WERI-Rb-1 (cell line): ENCODE results near the gene GRIP1.

Experiments used
- DNase-seq: peaks from one replicate; pipeline ENCODE4 v3.0.0-alpha.2; 2020
- H3K27ac ChIP-seq: fragments of 250-450 bp; sonication (Bioruptor Pico); 2 replicates; pipeline ENCODE4 v1.5.1; 2020; ENCODE audit warnings: mild to moderate bottlenecking, moderate library complexity
- H3K27me3 ChIP-seq: fragments of 250-450 bp; sonication (Bioruptor Pico); 2 replicates; pipeline ENCODE4 v1.5.1; 2021; ENCODE audit warnings: mild to moderate bottlenecking, low read depth, moderate library complexity; ENCODE audit not compliant: insufficient read depth, severe bottlenecking
- H3K36me3 ChIP-seq: fragments of 250-450 bp; sonication (Bioruptor Pico); 2 replicates; pipeline ENCODE4 v1.5.1; 2020; ENCODE audit warnings: mild to moderate bottlenecking, moderate library complexity
- H3K4me3 ChIP-seq: 2 replicates; pipeline ENCODE4 v1.5.1; 2011; ENCODE audit warnings: low read depth, mild to moderate bottlenecking, control low read depth, low read length
- H3K9me3 ChIP-seq: fragments of 250-450 bp; sonication (Bioruptor Pico); 2 replicates; pipeline ENCODE4 v1.5.1; 2021; ENCODE audit warnings: mild to moderate bottlenecking, moderate library complexity; ENCODE audit not compliant: severe bottlenecking
- CTCF ChIP-seq: IDR thresholded peaks from 2 replicates; pipeline ENCODE4 v1.5.1; 2011; ENCODE audit warnings: low read depth, mild to moderate bottlenecking, control low read depth, inconsistent platforms, low read length

GRIP1 gene

GRCh38 chr12:66441905-66442559, 236.8 kb downstream of the GRIP1 start:
- no peaks in the 10 kb centered on the region for H3K27me3 ChIP-seq
- DNase-seq = no peak
- TF ChIP-seq CTCF = no peak

GRCh38 chr12:66438601-66439000, 240.3 kb downstream of the GRIP1 start:
- no peak for DNase-seq
- peaks cover 10% of the 10 kb centered on the region for H3K36me3 ChIP-seq

More at GRCh38 chr12:66441905-66442559, 236.8 kb downstream of the GRIP1 start:
- no peak overlapping the region for H3K27ac ChIP-seq
- peaks cover 17% of the 10 kb centered on the region for H3K36me3 ChIP-seq
- H3K4me3 ChIP-seq = no peak overlapping the region
- H3K9me3 ChIP-seq = no peaks in the 10 kb centered on the region

DNA sequence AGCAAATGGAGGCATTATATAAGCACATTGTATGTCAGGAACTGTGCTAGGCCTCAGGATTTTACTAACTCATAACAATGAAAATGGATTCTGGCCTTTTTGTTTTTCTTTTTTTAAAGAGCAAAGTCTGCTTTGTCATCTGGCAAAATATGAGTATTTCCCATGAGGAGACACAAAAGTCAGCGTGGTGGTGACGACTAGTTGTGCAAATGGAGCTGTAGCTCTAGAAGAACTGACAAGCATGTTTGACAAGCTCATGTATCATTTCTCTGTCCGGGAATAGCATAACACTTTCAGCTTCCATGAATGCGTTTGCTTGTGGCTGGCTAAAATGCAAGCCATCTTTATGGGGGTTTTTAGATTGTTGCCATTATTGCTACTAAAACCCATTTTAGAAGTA, 248.8 kb downstream of the GRIP1 start:
- peaks cover 4% of the 10 kb centered on the region for H3K36me3 ChIP-seq
- no peak overlapping the region for H3K27ac ChIP-seq
- no peaks in the 10 kb centered on the region for H3K9me3 ChIP-seq
- no peaks in the 10 kb centered on the region for H3K27me3 ChIP-seq
- no peak for TF ChIP-seq CTCF
- H3K4me3 ChIP-seq = no peak overlapping the region
- no peak for DNase-seq

More at GRCh38 chr12:66438601-66439000, 240.3 kb downstream of the GRIP1 start:
- no peaks in the 10 kb centered on the region for H3K27me3 ChIP-seq
- H3K4me3 ChIP-seq = no peak overlapping the region
- TF ChIP-seq CTCF = no peak
- no peaks in the 10 kb centered on the region for H3K9me3 ChIP-seq
- H3K27ac ChIP-seq = no peak overlapping the region

DNA sequence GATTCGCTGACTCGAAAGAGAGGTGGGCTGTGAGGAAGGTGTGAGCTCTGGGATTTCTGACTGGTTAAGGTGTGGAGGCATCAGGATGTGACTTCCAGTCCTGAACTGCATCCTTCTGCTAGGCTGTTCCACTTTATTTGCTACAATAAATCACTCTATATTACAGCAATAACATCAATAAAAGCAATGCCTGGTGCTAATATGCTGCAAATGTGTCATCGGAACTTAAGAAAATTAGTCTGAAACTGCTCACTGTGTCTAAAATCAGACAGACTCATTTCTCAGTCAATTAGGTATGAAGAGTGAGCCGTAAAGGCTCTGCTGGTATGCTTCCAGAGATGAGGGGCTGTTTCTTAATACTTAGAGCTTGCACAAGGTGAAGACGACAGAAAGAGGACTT, 250.0 kb downstream of the GRIP1 start:
- TF ChIP-seq CTCF = no peak
- Histone ChIP-seq H3K27ac (no peak overlapping the region), H3K4me3 (no peak overlapping the region), H3K36me3 (peaks cover 4% of the 10 kb centered on the region), H3K27me3 (no peaks in the 10 kb centered on the region), H3K9me3 (no peaks in the 10 kb centered on the region)
- DNase-seq = no peak

- Histone ChIP-seq H3K36me3 (peaks cover 4% of the 10 kb centered on the region), H3K27me3 (no peaks in the 10 kb centered on the region), H3K27ac (no peak overlapping the region), H3K4me3 (no peak overlapping the region), H3K9me3 (no peaks in the 10 kb centered on the region)
- no peak for DNase-seq
- TF ChIP-seq CTCF = no peak
These were observed 250.6 kb downstream of the GRIP1 start for GRCh38 chr12:66428261-66428660.

GRCh38 chr12:66426696-66427095, 252.2 kb downstream of the GRIP1 start:
- TF ChIP-seq CTCF = no peak
- Histone ChIP-seq H3K4me3 (no peak overlapping the region), H3K36me3 (peaks cover 4% of the 10 kb centered on the region), H3K27me3 (no peaks in the 10 kb centered on the region), H3K9me3 (no peaks in the 10 kb centered on the region), H3K27ac (no peak overlapping the region)
- no peak for DNase-seq
